Fibroblast of the conjunctiva (primary cell): Measurements from ENCODE around the gene OSTF1.

ENCODE experiments used
- DNase-seq: peaks from one replicate; pipeline ENCODE4 v3.0.0-alpha.2; 2010; ENCODE audit warnings: low read depth

Gene OSTF1

DNA sequence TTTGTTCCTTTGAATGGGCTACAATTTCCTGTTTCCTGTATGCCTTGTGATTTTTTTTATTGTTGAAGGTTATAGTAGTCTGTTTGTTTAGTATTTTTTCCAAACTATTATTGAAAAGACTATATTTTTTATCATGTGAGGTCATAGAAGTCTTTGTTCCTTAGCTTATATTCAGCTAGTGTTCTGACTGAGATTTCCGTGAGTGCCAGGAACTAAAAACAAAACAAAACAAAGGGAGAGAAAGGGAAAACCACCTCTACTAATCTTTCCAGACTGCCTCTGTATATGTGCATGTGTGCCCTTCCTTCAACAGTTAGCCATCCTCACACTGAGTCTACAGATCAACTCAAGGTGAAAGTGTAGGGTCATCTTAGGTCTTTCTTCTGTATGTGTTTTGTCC, 79.0 kb downstream of the OSTF1 start:
- no peak for DNase-seq

DNA sequence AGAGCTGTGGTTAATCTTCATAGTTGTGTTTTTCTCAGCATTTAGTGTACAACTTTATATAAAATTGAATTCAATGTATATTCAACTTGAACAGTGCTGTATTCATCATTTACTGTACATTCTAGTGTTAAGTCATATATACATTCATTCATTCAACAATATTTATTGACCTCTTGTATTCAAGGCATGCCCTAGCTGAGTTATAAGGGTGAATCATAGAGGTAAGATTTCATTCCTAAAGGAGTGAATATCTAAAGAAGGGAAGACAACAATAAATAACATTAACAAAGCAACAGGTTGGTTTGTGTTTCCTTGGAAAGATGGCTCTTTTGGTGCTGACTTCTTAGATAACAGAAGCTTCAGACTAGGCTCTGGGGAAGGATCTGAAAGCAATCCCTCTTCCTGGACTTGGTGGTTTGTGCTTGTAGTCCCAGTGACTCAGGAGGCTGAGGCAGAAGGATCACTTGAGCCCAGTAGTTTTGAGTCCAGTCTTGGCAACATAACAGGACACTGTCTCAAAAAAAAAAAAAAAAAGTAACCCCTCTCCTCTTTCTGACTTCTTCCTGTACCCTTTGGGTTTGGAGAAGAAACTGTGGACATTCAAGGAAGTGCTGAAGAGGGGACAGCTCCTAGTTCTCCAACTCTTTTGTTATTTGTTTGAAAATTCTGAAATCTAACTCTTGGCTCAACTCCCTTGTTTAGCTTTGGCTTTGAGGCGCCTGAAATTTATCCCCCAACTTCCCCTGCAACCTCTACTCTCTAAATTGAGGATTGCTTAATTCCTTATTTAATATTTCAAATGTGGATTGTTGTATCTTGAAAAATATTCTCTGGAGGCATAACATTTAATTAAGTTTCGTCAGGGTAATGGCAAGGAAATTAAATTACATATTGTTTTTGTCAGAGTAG, 80.2 kb downstream of the OSTF1 start:
- DNase-seq, result no peak

DNA sequence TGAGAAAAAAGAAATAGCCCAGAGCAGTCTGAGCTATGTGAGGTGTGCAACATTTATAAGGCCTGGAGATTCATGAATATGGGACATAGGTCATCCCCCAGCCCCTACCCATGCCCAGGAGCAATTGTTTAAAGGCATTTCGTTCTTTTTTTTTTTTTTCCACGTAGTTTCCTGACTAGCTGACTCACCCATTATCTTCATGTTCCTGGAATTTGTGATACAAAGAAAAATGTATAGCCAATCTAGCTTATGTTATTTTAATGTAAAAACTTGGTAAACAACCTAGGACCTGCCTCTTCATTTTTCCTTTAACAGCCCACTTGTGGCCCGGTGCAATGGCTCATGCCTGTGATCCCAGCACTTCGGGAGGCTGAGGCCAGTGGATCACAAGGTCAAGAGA, 81.3 kb downstream of the OSTF1 start:
- no peak for DNase-seq

DNA sequence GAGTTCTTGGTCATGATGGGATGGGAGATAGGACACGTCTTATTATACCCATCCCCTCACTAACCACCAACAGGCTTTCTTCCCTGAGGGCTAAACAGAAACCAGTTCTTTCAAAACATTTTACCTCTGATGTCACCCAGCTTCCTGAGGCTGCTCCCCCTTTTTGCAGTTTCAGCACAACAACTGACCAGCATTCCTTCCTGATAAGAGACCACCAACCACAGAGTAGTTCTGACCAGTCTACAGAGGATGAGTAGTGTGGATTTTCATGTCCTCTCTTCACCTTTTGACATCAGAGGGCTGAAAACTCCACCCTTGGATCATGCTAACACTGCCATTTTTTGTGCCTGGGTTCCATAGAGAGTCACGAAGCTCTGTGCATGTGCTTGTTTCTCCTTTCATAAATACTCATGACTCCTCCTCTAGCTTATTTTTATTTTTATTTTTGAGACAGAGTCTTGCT, 82.6 kb downstream of the OSTF1 start:
- no peak for DNase-seq

DNA sequence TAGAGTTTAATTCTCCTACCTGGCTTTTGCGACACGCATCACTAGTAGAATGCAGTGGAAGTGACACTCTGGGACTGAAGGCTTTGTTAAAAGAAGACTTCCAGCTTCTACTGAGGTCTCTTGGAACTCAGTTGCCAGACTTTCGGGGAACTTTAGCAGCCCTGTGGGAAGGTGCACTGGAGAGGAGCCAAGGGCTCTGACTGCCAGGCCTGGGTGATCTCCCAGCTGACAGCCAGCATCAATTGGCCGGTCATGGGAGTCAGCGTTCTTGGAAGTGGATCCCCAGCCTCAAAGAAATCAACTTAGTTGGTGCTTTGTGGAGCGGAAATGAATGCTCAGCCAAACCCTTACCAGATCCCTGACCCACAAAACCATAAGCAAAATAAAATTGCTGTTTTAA, 87.1 kb downstream of the OSTF1 start:
- no peak for DNase-seq

DNA sequence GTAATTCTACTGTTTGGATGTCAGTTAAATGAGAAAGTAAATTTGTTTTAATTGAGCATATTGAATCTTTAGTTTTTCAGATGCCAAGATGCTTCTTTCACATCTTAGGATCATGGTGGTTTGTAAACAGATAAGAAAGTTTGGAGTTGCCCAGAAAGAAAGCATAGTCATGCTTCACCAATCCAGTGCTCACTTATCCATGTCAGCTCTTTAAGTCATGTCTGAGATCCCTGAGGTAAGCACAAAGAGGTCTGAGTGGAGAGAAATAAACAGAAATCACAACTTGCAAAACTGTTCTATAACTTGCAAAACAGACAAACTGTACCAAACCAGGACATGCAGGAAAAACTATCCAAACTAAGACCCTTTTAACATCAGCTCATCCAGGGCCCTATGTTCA, 87.7 kb downstream of the OSTF1 start:
- DNase-seq, result no peak

DNA sequence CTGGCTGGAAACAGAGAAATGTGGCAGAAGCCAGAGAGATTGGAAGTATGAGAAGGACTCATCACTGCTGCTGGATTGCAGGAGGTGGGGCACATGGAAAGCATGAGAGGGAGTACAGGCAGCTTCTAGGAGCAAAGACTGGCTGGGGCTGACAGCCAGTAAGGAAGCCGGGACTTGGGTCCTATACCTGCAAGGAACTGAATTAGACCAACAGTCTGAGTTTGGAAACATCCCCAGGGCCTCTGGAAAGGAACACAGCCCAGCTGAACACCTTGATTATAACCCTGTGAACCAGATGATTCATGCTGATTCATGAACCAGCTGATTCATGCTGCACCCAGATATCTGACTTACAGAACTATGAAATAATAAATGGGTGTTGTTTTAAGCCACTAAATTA, 93.4 kb downstream of the OSTF1 start:
- no peak for DNase-seq

DNA sequence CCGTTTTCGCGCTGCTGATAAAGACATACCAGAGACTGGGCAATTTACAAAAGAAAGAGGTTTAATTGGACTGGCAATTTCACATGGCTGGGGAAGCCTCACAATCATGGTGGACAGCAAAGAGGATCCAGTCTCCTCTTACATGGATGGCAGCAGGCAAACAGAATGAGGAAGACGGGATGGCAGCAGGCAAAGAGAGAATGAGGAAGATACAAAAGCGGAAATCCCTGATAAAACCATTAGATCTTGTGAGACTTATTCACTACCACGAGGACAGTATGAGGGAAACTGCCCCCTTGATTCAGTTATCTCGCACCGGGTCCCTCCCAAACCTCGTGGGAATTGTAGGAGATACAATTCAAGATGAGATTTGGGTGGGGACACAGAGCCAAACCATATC, 95.0 kb downstream of the OSTF1 start:
- no peak for DNase-seq

DNA sequence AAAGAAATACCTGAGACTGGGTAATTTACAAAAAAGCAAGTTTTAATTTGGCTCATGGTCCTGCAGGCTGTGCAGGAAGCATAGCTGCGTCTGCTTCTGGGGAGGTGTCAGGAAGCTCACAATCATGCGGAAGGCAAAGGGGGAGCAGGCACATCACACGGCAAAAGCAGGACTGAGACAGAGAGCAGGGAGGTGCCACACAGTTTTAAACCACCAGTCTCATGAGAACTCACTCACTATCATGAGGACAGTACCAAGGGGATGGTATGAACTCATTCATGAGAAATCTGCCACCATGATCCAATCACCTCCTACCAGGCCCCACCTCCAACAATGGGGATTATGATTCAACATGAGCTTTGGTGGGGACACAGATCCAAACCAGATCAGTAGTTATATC, 96.2 kb downstream of the OSTF1 start:
- no peak for DNase-seq

DNA sequence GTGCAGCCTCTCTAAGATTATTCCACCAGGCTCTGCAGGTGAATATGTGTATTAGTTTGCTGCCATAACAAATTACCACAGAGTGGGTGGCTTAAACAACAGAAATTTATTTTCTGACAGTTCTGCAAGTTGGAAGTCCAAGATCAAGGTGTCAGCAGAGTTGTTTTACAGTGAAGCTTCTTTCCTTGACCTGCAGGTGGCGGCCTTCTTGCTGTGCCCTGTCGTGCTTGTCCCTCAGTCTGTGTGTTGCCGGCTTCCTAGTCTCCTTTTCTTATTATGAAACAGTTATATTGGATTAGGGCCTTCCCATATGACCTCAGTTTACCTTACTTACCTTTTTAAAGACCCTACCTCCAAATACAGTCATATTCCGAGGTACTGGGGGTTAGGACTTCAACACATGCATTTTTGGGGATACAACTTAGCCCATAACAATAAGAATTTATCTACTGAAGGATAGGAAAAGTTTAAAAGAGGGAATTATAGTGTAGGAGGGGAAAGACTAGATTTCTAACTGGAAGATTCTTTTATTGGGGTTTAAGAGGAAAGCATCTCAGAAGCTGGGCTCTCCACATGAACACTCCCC, 97.4 kb downstream of the OSTF1 start:
- DNase-seq, result no peak

DNA sequence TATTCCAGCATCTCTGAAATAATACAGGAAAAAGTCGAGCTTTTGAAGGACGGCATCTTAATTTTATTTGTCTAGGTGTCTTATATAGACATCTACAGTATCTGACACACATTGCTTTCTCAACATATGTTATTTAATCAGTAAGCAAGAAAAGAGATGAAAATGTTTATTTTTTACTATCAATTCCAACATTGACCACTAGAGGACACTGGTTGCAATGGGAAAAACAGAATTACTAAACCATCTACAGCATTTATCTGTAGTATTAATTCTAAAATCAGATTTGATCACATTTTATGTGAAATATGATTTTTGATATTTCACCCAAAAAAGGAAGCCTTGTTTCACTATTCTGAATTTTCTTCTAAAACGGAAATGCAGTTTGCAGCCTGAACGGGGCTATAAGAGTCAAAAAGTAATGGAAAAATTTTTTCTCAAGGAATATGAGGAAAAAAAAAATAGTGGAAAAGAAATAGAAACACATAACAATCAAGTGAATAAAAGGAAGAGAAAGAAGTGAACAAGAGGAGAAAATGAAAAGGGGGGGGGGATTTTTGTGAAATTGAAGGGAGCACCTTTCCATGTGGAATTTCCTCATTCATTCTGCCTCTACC, 98.6 kb downstream of the OSTF1 start:
- DNase-seq, result no peak

DNA sequence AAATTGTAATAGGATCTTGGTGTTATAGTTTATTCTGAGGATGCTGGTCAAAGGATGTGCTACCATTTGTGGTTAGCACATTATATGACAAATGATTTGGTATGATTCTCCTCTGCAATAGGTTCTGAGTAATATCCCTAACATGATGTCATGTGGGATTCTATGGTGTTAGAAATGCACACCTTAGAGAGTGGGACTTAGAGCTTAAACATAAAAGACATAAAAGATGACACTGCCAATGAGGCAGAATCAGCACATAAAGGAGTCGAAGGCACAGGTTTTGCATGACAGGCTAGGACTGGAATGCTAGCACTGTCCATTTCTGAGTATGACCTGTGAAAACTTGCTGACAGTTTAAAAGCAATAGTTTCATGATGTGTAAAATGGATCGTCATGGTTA, 100.4 kb downstream of the OSTF1 start:
- DNase-seq, result no peak

DNA sequence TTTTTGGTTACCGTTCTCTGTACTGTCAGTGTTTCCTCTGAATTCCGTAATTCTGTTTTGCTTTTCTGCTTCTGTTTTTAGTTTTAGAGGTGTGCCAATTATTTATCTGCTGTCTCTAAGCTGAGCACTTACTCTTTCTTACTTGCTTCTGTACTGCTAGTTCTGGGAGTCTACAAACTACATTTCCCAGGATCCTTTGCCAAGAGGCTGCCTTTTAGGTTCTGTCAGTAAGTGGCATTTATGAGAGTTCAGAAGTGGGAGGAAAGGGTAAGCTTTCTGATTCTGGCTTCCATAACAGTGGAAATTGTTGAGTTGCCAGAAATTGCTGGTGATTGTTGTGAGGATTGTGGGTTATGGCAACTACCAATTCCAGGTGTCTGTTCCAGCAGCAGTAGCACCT, 102.4 kb downstream of the OSTF1 start:
- DNase-seq, result no peak
